Caco-2 (cell line): ENCODE measurements around the gene TUBB4A. TPM values are rescaled to one million over a fixed set of nuclear protein-coding genes. Genes with fewer than 3 reads are reported as not detected.

Source experiments
- BruUV-seq: library from RNA; stranded (reverse); fragments of 400-500 nt; replicated peaks from 2 replicates; lab custom pipeline; 2021; lab: Mats Ljungman, UMichigan
- CTCF ChIA-PET: fragments of 300-600 bp; sonication (Branson Sonifier 250); formaldehyde crosslinking; loops from one replicate; lab custom pipeline; 2022; ENCODE audit warnings: antibody characterized with exemption; lab: Charles Lee
- POLR2A ChIA-PET: fragments of 300-600 bp; sonication (Branson Sonifier 250); formaldehyde crosslinking; loops from one replicate; lab custom pipeline; 2022; ENCODE audit warnings: antibody characterized with exemption; lab: Charles Lee
- DNase-seq, 2 experiments: peaks; one replicate each; pipeline versions ENCODE4 v3.0.0 to v3.0.0-alpha.2; 2020 to 2022
- H3K27me3 ChIP-seq: replicated peaks from 2 replicates; pipeline ENCODE4 v1.6.0; 2011; ENCODE audit warnings: low read length; ENCODE audit not compliant: control insufficient read depth, insufficient read depth
- H3K36me3 ChIP-seq: 2 replicates; pipeline ENCODE4 v1.5.1; 2011; ENCODE audit warnings: low read length; ENCODE audit not compliant: control insufficient read depth, insufficient read depth
- H3K4me1 ChIP-seq: fragments of 250-450 bp; sonication (Bioruptor Pico); 2 replicates; pipeline ENCODE4 v1.5.1; 2020; ENCODE audit warnings: mild to moderate bottlenecking
- H3K4me3 ChIP-seq: 2 replicates; pipeline ENCODE4 v1.5.1; 2011; ENCODE audit warnings: low read depth, mild to moderate bottlenecking, control low read depth, low read length
- H3K9me3 ChIP-seq: fragments of 250-450 bp; sonication (Bioruptor Pico); 2 replicates; pipeline ENCODE4 v1.5.1; 2020; ENCODE audit warnings: mild to moderate bottlenecking, moderate library complexity
- H3K27ac Mint-ChIP-seq: one replicate; pipeline ENCODE4 v1.8.0; 2022; ENCODE audit warnings: mixed read lengths; ENCODE audit not compliant: unreplicated experiment
- H3K27me3 Mint-ChIP-seq: one replicate; pipeline ENCODE4 v1.8.0; 2022; ENCODE audit warnings: mixed read lengths; ENCODE audit not compliant: insufficient read depth, unreplicated experiment
- H3K36me3 Mint-ChIP-seq: one replicate; pipeline ENCODE4 v1.8.0; 2022; ENCODE audit warnings: mild to moderate bottlenecking, mixed read lengths; ENCODE audit not compliant: insufficient read depth, unreplicated experiment
- H3K4me1 Mint-ChIP-seq: one replicate; pipeline ENCODE4 v1.8.0; 2022; ENCODE audit warnings: low read depth, mixed read lengths; ENCODE audit not compliant: unreplicated experiment
- H3K4me3 Mint-ChIP-seq: one replicate; pipeline ENCODE4 v1.8.0; 2022; ENCODE audit warnings: mild to moderate bottlenecking, moderate library complexity, mixed read lengths; ENCODE audit not compliant: unreplicated experiment
- H3K9me3 Mint-ChIP-seq: one replicate; pipeline ENCODE4 v1.8.0; 2022; ENCODE audit warnings: mixed read lengths; ENCODE audit not compliant: unreplicated experiment
- intact Hi-C: fragments of 100-400 bp; cut with micrococcal nuclease; formaldehyde crosslinking; loops from one replicate; pipeline ENCODE4 v1.10.0; 2022; ENCODE audit not compliant: unreplicated experiment
- total RNA-seq: library from RNA; stranded (reverse); gene quantifications from 2 replicates; pipeline ENCODE4 v1.2.3, GENCODE V29; 2022
- TF ChIP-seq, protein P1 (sequence below), 2 experiments: fragments of 200-600 bp in 1 of 2; IDR thresholded peaks; 1 replicate in 1 of 2; 2 replicates in 1 of 2; pipeline versions ENCODE4 v1.5.1 to v1.8.0; 2011 to 2022; ENCODE audit warnings: antibody characterized with exemption in 1 of 2, control low read depth in 1 of 2, inconsistent platforms in 1 of 2, low read depth in 1 of 2, low read length in 1 of 2, mild to moderate bottlenecking in 1 of 2, moderate library complexity in 1 of 2; ENCODE audit not compliant: insufficient read depth in 1 of 2, severe bottlenecking in 1 of 2, unreplicated experiment in 1 of 2

Gene TUBB4A
- total RNA-seq, 1 experiment from 2014 or later: 6.0 TPM

DNA sequence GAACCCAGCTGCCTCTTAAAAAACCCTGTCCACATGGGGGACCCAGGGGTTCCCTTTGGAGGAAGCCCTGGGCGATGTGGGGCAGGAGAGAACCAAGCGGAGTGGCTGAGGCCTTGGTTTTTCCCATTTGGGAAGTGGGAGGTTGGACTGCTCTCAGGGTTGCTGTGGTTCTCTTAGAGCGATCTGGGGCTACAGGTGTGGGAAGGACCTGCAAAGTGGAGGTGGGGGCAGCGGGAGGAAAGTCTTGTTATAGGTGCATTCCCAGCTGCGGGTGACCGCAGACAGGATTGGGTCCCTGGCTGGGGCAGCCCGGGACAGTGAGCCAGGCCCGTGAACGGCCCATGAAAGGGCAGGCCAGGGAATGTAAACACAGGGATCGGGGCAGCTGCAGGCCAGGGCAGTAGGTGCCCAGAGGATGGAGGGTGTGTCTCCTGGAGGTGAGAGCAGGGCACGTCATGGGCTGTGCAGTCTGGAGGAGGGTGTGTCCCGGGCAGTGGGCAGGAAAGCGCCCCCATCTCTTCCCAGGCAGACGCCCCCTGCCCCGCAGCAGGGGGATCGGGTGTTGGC lies 43.3 kb downstream of the TUBB4A start:
- H3K9me3 ChIP-seq: peaks cover 4% of the 10 kb centered on the region
- peaks cover 7% of the 10 kb centered on the region for H3K4me1 Mint-ChIP-seq
- H3K36me3 ChIP-seq: peaks cover 5% of the 10 kb centered on the region
- peak; percentile 14 to 44 for DNase-seq
- ChIA-PET POLR2A (interaction anchor here (0.8 to 1.4 kb wide), 2 partner anchors 33 to 86 kb away, joined by 3 to 9 read pairs; partner anchors contain the start of genes ALKBH7 and KHSRP), CTCF (no interaction called here)
- TF ChIP-seq, protein P1, sequence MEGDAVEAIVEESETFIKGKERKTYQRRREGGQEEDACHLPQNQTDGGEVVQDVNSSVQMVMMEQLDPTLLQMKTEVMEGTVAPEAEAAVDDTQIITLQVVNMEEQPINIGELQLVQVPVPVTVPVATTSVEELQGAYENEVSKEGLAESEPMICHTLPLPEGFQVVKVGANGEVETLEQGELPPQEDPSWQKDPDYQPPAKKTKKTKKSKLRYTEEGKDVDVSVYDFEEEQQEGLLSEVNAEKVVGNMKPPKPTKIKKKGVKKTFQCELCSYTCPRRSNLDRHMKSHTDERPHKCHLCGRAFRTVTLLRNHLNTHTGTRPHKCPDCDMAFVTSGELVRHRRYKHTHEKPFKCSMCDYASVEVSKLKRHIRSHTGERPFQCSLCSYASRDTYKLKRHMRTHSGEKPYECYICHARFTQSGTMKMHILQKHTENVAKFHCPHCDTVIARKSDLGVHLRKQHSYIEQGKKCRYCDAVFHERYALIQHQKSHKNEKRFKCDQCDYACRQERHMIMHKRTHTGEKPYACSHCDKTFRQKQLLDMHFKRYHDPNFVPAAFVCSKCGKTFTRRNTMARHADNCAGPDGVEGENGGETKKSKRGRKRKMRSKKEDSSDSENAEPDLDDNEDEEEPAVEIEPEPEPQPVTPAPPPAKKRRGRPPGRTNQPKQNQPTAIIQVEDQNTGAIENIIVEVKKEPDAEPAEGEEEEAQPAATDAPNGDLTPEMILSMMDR (IDR thresholded peaks at IDR 0.05; ENCODE audit: insufficient read depth in 1 of 2, low read depth in 1 of 2, low read length in 1 of 2, severe bottlenecking in 1 of 2, unreplicated experiment in 1 of 2): no peak
- H3K9me3 Mint-ChIP-seq: no peaks in the 10 kb centered on the region
- no peaks in the 10 kb centered on the region for H3K27me3 Mint-ChIP-seq
- no peaks in the 10 kb centered on the region for H3K27me3 ChIP-seq
- no TSS peak for BruUV-seq
- H3K4me3 ChIP-seq: peak overlapping the region; percentile 50
- H3K4me3 Mint-ChIP-seq: peak overlapping the region; percentile 86
- intact Hi-C loops: no loop called here
- H3K36me3 Mint-ChIP-seq: peaks cover 35% of the 10 kb centered on the region
- H3K4me1 ChIP-seq: no peaks in the 10 kb centered on the region
- peak overlapping the region; percentile 80 for H3K27ac Mint-ChIP-seq

DNA sequence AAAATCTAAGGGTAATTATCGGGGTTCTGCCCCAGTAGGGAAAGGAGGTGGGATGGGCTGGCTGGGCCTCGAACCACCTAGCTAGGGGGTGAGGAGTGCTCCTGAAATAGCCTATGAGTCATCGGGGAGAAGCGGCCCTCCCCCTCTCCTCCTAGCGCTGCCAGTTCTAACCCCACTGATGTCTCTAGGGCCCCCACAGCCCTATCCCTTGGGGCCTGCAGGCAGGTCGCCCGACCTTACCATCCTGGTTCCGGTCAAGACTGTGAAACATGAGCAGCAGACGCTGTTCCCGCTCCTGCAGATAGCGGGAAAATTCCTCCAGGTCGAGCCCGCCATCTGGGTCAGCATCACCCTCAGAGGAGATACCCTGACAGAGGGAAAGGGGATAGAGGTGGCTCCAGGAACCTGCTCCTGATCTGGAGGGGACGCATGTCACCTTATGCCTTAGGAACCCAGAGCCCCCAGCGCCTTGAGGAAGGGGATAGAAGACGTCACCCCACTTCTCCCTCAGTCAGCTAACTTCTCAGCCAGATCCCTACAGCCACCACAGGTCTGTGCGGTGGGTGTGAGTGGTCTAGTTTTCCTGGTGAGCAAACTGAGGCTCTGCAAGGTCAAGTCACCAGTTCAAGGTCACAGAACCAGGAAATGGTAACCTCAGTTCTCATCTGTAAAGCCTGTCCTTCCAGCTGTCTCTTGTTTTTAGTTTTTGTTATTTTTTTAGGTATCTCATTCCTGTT lies 44.0 kb downstream of the TUBB4A start:
- peaks cover 5% of the 10 kb centered on the region for H3K9me3 ChIP-seq
- H3K4me3 ChIP-seq: no peak overlapping the region
- intact Hi-C loops: no loop called here
- no peak for DNase-seq
- Mint-ChIP-seq H3K36me3 (peaks cover 41% of the 10 kb centered on the region), H3K9me3 (no peaks in the 10 kb centered on the region), H3K4me1 (peaks cover 7% of the 10 kb centered on the region), H3K4me3 (peak overlapping the region; percentile 86), H3K27me3 (no peaks in the 10 kb centered on the region), H3K27ac (peak overlapping the region; percentile 80)
- TF ChIP-seq, protein P1 (IDR thresholded peaks at IDR 0.05; ENCODE audit: insufficient read depth in 1 of 2, low read depth in 1 of 2, low read length in 1 of 2, severe bottlenecking in 1 of 2, unreplicated experiment in 1 of 2): no peak
- POLR2A ChIA-PET: no interaction called here
- peaks cover 5% of the 10 kb centered on the region for H3K36me3 ChIP-seq
- H3K4me1 ChIP-seq: no peaks in the 10 kb centered on the region
- TSS peak; percentile 46 for BruUV-seq
- H3K27me3 ChIP-seq: no peaks in the 10 kb centered on the region
- CTCF ChIA-PET: no interaction called here

DNA sequence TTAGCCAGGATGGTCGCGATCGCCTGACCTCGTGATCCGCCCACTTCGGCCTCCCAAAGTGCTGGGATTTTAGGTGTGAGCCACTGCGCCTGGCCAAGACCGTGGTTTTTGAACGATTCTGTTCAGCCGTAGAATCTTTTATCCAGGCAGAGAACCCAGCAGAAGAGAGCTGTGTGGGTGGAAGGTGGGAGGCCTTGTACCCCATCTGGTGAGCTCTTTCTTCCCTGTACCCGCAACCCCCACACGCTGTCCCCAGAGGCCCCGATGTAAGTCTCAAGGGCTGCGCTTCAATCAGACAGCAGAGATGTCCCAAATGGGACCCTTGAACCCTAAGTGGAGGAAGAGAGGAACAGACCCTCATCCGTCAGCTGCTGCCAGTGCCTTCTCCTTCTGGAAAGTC lies 46.2 kb downstream of the TUBB4A start:
- Mint-ChIP-seq H3K27ac (no peak overlapping the region), H3K4me1 (peaks cover 7% of the 10 kb centered on the region), H3K27me3 (no peaks in the 10 kb centered on the region), H3K4me3 (no peak overlapping the region), H3K9me3 (no peaks in the 10 kb centered on the region), H3K36me3 (peaks cover 57% of the 10 kb centered on the region)
- TF ChIP-seq, protein P1 (IDR thresholded peaks at IDR 0.05; ENCODE audit: insufficient read depth in 1 of 2, low read depth in 1 of 2, low read length in 1 of 2, severe bottlenecking in 1 of 2, unreplicated experiment in 1 of 2): no peak
- Histone ChIP-seq H3K4me1 (no peaks in the 10 kb centered on the region), H3K36me3 (peaks cover 7% of the 10 kb centered on the region), H3K4me3 (no peak overlapping the region), H3K27me3 (no peaks in the 10 kb centered on the region), H3K9me3 (peaks cover 5% of the 10 kb centered on the region)
- no TSS peak for BruUV-seq
- intact Hi-C loops: no loop called here
- CTCF ChIA-PET: no interaction called here
- no peak for DNase-seq
- POLR2A ChIA-PET: interaction anchor here (0.7 kb wide), 1 partner anchor 47 kb away, joined by 5 read pairs; no protein-coding TSS in a partner anchor
